ENCODE results near the gene RUBCN. TPM values are rescaled to one million over a fixed set of nuclear protein-coding genes. Genes with fewer than 3 reads are reported as not detected.

Gene RUBCN
- total and polyA plus RNA-seq, 2 donors (not counting 1 experiment from before 2014, with no cell fraction given): 57.3 to 423 TPM

DNA sequence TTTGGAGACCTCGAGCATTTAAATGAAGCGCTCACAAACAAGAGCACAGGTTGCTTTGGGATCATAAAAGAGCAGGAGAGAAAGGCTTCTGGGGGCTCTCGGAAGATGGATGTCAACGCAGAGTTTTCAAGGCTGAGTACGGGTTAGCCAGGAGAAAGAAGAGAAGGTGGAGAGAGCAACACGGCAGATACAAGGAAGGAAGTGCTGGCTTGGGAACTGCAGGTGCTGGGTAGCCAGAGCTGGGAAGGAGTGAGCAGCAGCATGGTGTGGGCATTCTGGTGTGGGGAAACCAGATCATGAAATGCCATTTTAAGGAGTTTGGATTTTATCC lies 580 bp upstream of the RUBCN start:
- peaks cover 2 to 6% of the 10 kb centered on the region in 2 experiments for H3K36me3 ChIP-seq (replicated peaks in 1 of 2; ENCODE audit: control extremely low read depth in 1 of 2, control insufficient read depth in 1 of 2, extremely low read depth in 1 of 2, insufficient read depth in 2 of 2, low read length in 1 of 2)
- H3K27ac ChIP-seq (ENCODE audit: low read length in 2 of 2): peak overlapping the region; percentile 76 to 95
- no peak for DNase-seq
- Mint-ChIP-seq H3K9me3 (ENCODE audit: insufficient read depth) (no peaks in the 10 kb centered on the region), H3K4me3 (peak overlapping the region; percentile 100), H3K27me3 (no peaks in the 10 kb centered on the region), H3K4me1 (peaks cover 46% of the 10 kb centered on the region), H3K27ac (peak overlapping the region; percentile 99)
- WGBS (ENCODE audit: insufficient coverage): 0% methylated on average over 6 of the region's 6 CpGs
- no peaks in the 10 kb centered on the region for H3K27me3 ChIP-seq (replicated peaks in 1 of 4; ENCODE audit: control extremely low read depth in 1 of 4, control insufficient read depth in 3 of 4, insufficient read depth in 4 of 4, low read length in 3 of 4)
- peak overlapping the region; percentile 94 for H3K4me2 ChIP-seq (replicated peaks; ENCODE audit: low read depth, low read length, poor library complexity, severe bottlenecking)
- peaks cover 43 to 45% of the 10 kb centered on the region in 2 donors for H3K4me1 ChIP-seq (ENCODE audit: control insufficient read depth in 2 of 2, insufficient read depth in 2 of 2, low read length in 2 of 2)
- no peak for TF ChIP-seq EZH2 (IDR thresholded peaks at IDR 0.05; ENCODE audit: borderline replicate concordance, insufficient read depth, low read depth, low read length, poor library complexity, severe bottlenecking)
- TF ChIP-seq, protein P1, sequence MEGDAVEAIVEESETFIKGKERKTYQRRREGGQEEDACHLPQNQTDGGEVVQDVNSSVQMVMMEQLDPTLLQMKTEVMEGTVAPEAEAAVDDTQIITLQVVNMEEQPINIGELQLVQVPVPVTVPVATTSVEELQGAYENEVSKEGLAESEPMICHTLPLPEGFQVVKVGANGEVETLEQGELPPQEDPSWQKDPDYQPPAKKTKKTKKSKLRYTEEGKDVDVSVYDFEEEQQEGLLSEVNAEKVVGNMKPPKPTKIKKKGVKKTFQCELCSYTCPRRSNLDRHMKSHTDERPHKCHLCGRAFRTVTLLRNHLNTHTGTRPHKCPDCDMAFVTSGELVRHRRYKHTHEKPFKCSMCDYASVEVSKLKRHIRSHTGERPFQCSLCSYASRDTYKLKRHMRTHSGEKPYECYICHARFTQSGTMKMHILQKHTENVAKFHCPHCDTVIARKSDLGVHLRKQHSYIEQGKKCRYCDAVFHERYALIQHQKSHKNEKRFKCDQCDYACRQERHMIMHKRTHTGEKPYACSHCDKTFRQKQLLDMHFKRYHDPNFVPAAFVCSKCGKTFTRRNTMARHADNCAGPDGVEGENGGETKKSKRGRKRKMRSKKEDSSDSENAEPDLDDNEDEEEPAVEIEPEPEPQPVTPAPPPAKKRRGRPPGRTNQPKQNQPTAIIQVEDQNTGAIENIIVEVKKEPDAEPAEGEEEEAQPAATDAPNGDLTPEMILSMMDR (IDR thresholded peaks at IDR 0.05): no peak
- intact Hi-C loops (cut with micrococcal nuclease): loop anchor here (2.0 kb wide), 1 partner anchor 438 kb away; the partner anchor contains the start of gene DLG1
- H3K4me3 ChIP-seq (ENCODE audit: control extremely low read depth in 1 of 5, extremely low read depth in 1 of 5, insufficient read depth in 1 of 5, low read depth in 2 of 5, low read length in 4 of 5): peak overlapping the region; percentile 61 to 93 (median 87)
- peak overlapping the region; percentile 76 for H3K9ac ChIP-seq (ENCODE audit: low read length)
- H3K9me3 ChIP-seq (ENCODE audit: control extremely low read depth in 1 of 3, control insufficient read depth in 2 of 3, insufficient read depth in 1 of 3, low read length in 2 of 3): no peaks in the 10 kb centered on the region
- H3K79me2 ChIP-seq (ENCODE audit: control insufficient read depth, insufficient read depth, low read length): peaks cover 41% of the 10 kb centered on the region
- H2AFZ ChIP-seq (ENCODE audit: insufficient read depth, low read depth, low read length, poor library complexity, severe bottlenecking): peak overlapping the region; percentile 96
- no peak for ATAC-seq (ENCODE audit: low read depth)
- CTCF ChIA-PET: interaction anchor here (1.1 to 3.4 kb wide), 3 partner anchors 9 to 11 kb away, joined by 3 to 11 read pairs (median 3); no protein-coding TSS in a partner anchor
- POLR2A ChIA-PET: interaction anchor here (1.6 to 2.7 kb wide), 2 partner anchors 11 to 26 kb away, joined by 5 to 12 read pairs; partner anchors contain the start of gene FYTTD1
- H4K20me1 ChIP-seq (ENCODE audit: control insufficient read depth, insufficient read depth, low read length, poor library complexity, severe bottlenecking): peaks cover 12% of the 10 kb centered on the region

DNA sequence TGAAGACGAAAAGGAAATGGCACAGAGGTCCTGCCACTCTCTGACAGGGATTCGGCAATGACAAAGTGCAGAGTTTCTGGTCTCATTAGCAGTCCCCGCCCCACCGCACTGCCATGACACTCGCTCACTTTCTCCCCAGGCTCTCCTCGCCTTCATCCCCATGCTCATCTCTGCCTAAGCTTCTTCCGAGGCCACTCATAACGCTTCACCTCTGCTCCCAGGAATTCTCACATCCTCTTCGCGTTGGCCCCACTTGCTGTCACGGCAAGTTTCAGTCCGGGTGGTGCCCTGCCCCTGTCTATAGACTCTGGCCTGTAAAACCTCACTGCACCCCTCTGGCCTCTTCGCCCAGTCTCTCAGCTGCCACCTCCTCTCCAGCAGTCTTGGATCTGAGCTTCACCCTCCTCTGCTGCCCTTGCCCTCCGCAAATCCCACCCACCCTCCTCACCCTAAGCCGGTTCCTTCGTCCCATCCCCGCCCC lies 654 bp downstream of the RUBCN start:
- peaks cover 53% of the 10 kb centered on the region for H3K4me1 Mint-ChIP-seq
- peak overlapping the region; percentile 89 to 95 for H3K27ac ChIP-seq (ENCODE audit: low read length in 2 of 2)
- peaks cover 19% of the 10 kb centered on the region for H4K20me1 ChIP-seq (ENCODE audit: control insufficient read depth, insufficient read depth, low read length, poor library complexity, severe bottlenecking)
- H3K4me3 Mint-ChIP-seq: peak overlapping the region; percentile 100
- ChIA-PET POLR2A (interaction anchor here (1.0 to 2.7 kb wide), 6 partner anchors 13 to 61 kb away, joined by 3 to 12 read pairs (median 3); partner anchors contain the start of genes FYTTD1 and LRCH3), CTCF (interaction anchor here (0.7 to 1.7 kb wide), 5 partner anchors 9 to 61 kb away, joined by 3 to 5 read pairs (median 3); no protein-coding TSS in a partner anchor)
- intact Hi-C loops (cut with micrococcal nuclease): loop anchor here (2.0 kb wide), 1 partner anchor 437 kb away; the partner anchor contains the start of gene DLG1
- H3K27me3 ChIP-seq (replicated peaks in 1 of 4; ENCODE audit: control extremely low read depth in 1 of 4, control insufficient read depth in 3 of 4, insufficient read depth in 4 of 4, low read length in 3 of 4): no peaks in the 10 kb centered on the region
- DNase-seq (peak; percentile 59), ATAC-seq (ENCODE audit: low read depth) (no peak)
- peak overlapping the region; percentile 96 for H2AFZ ChIP-seq (ENCODE audit: insufficient read depth, low read depth, low read length, poor library complexity, severe bottlenecking)
- peak overlapping the region; percentile 99 for H3K27ac Mint-ChIP-seq
- peak overlapping the region; percentile 35 to 93 (median 87) for H3K4me3 ChIP-seq (ENCODE audit: control extremely low read depth in 1 of 5, extremely low read depth in 1 of 5, insufficient read depth in 1 of 5, low read depth in 2 of 5, low read length in 4 of 5)
- H3K4me2 ChIP-seq (replicated peaks; ENCODE audit: low read depth, low read length, poor library complexity, severe bottlenecking): peak overlapping the region; percentile 94
- TF ChIP-seq EZH2 (IDR thresholded peaks at IDR 0.05; ENCODE audit: borderline replicate concordance, insufficient read depth, low read depth, low read length, poor library complexity, severe bottlenecking): no peak
- TF ChIP-seq, protein P1 (IDR thresholded peaks at IDR 0.05): no peak
- H3K9me3 Mint-ChIP-seq (ENCODE audit: insufficient read depth): no peaks in the 10 kb centered on the region
- peaks cover 2 to 6% of the 10 kb centered on the region in 2 experiments for H3K36me3 ChIP-seq (replicated peaks in 1 of 2; ENCODE audit: control extremely low read depth in 1 of 2, control insufficient read depth in 1 of 2, extremely low read depth in 1 of 2, insufficient read depth in 2 of 2, low read length in 1 of 2)
- peaks cover 47 to 52% of the 10 kb centered on the region in 2 donors for H3K4me1 ChIP-seq (ENCODE audit: control insufficient read depth in 2 of 2, insufficient read depth in 2 of 2, low read length in 2 of 2)
- H3K79me2 ChIP-seq (ENCODE audit: control insufficient read depth, insufficient read depth, low read length): peaks cover 51% of the 10 kb centered on the region
- 3% methylated on average over 16 of the region's 17 CpGs for WGBS (ENCODE audit: insufficient coverage)
- H3K9me3 ChIP-seq (ENCODE audit: control extremely low read depth in 1 of 3, control insufficient read depth in 2 of 3, insufficient read depth in 1 of 3, low read length in 2 of 3): no peaks in the 10 kb centered on the region
- no peaks in the 10 kb centered on the region for H3K27me3 Mint-ChIP-seq
- peak overlapping the region; percentile 76 for H3K9ac ChIP-seq (ENCODE audit: low read length)
